ENCODE measurements around the gene THAP10.
"Not testable (repeated sequence)": the region's sequence is repeated elsewhere in the genome, so short reads cannot be mapped to it uniquely, and the experiment has no call there.

Gene THAP10

DNA sequence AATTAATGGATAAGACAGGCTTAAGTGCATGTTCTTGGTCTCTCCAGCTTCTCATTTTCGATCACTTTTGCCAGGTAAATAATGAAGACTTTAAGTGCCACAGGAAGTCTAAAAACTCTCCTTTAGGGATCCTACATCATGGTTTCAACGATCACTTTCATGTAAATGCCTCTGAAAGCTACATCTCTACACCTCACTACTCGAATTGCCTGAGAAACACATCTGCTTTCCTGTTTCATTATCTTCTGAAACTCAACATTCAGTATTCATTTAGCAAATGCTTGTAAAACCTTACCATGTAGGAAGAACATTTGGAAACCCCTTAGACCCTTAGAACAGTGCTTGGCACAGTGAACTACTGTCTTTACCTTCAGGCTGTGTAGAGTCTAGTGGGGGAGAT, 16.2 kb downstream of the THAP10 start:
- no peak for DNase-seq

DNA sequence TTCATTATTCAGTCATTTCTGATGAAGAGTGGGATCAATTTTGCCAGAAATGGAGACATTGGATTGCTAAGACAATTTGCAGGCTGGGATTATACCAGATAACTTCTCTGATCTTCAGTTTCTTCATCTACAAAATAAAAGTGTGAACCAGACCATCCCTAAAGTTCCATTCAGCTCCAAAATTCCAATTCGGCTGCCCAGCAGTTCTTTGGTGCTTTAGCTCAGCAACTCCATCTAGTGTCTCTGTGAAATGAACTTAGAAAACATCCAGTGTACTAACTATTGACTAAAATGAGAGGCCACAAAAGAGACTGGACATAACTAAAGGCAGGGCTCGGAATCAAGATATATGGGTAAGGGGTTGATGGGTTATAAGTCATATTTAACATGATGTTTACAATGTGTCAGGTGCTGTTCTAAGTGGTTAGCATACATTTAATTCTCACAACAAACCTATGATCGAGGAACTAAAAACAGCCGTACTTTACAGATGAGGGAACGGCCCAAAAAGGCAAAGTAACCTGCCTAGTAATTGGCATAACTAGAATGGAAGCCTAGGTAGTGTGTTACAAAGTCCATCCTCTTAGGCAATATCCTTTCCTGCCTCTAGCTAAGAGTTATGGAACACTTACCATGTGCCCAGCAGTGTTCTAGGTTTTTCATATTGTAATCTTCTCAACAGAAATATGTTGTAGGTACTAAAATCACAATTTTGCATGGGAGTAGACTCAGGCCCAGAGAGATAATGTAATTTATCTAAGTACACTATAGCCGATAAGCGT, 17.0 kb downstream of the THAP10 start:
- no peak for DNase-seq

DNA sequence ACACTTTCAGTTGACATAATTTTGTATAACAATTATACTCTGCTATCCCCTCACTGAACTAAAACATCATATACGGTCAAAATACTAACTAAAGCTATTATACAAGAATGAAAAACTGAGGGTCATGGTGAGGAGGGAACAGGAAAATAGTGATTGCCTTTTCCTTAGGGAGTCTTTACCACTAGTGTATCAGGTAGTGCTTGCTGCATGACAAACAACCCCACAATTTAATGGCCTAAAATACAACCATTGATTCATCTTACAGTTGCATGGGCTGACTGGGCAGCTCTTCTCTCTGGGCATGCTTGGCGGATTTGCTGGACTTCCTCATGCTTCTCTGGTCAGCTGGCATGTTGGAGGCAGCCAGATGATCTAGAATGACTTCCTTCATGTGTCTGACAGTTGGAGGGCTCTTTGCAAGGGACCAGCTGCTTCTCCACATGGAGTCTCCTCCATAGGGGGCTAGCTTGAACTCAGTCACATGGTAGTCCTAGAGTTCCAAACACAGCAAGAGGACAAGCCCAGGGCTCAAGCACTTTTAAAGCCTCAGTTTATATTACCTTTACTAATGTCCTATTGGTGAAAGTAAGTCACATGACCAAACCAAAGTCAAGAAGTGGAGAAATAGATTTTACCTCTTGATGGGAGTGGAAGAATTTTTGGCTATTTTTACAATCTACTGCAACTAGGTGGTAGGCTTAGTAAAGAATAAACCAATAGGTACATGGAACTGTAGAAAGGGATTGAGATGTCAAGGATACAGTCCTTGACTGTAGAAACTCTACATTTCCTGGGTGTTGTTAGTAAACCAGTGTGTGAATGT, 18.8 kb downstream of the THAP10 start:
- no peak for DNase-seq

DNA sequence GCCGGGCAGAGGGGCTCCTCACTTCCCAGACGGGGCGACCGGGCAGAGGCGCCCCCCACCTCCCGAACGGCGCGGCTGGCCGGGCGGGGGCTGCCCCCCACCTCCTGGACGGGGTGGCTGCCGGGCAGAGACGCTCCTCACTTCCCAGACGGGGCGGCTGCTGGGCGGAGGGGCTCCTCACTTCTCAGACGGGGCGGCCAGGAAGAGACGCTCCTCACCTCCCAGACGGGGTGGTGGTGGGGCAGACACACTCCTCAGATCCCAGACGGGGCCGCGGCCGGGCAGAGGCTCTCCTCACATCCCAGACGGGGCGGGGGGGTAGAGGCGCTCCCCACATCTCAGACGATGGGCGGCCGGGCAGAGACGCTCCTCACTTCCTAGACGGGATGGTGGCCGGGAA, 20.7 kb downstream of the THAP10 start:
- DNase-seq = not testable (repeated sequence)

DNA sequence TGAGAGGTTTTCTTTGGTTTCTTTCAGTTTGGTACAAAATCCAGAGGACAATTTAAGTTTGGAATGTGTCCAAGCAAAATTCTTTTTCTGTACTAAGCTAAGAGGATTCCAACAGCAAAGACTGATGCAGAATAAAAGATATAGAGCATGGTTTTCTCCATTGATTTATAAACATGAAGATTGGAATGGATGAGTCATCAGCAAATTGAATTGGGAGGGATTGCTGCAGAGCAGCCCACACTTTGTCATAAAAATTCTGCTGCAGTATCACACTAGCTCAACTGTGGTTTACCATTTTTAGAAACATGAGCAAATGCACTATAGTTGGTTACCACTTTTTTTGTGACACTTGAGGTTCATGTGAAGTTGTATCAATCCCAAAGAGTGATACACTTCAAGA, 22.2 kb downstream of the THAP10 start:
- peak; percentile 79 for DNase-seq

DNA sequence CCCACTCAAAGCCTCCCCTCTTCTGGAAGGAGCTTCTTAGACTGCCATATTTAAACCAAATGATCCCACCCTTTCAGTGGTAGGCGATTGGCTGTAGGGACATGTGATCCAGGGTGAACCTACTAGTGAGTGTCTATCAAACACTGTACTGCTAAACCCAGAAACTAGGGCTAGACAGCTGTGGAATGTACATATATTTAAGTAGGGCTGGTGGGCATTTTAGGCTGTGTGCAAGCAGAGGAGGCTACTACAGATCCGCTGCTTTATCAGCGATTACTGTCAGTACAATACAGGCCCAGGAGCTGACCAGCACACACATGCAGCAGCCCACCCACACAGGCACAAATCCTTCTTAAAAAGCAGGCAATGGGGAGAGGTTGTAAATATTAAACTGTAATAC, 22.9 kb downstream of the THAP10 start:
- no peak for DNase-seq

DNA sequence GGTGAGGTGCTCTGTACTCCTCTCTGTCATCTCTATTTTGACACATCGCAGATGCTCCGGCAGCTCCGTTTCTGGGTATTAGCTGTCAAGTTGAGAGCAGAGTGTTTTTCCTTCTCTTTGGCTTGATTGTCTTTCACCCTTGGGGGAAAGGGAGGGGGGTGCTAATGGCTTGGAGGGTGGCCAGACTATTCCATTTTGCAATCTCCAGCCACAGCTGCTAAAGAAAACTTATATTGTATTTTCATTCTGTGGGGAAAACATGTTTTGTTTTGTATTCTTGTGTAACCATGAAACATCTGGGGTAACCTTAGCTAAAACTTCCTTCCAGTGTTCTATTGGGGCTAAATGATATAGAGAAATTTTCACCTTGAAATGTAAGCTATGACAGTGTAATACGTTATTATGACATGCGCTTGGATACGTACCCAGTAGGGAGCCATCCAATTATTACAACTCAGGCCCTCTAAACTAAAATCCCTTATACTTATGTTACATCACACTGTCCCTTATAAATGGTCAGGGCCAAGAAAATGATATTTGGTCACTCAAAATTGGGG, 24.2 kb downstream of the THAP10 start:
- DNase-seq = peak; percentile 48

DNA sequence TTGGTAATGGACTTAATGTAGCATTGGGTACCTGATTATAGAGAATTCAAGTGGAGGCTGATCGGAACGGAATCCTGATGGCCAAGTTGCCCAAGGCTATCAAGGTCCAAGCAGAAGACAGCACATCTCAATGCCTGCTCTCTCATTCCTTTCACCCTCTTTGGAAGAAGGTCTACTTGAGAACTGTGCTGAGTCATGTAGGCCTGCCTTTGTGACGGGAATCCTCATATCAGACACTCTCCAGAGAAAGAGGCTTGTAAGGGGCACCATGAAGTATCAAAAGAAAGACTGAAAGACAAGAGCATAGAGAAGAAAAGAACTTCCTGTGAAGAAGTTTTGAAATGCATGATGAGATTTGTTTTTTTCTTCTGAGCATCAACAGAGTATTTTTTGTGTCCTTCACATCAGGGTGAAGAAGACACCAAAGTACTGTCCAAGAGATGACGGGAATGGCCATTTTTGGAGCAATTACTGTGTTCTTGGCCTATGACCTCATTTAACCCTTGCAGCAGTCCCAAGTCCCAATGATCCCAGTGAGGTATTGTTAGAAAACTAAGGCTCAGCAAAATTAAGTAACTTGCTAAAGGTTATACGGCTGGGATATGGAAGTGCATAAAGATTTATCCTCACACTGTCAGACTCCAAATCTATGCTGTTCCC, 25.1 kb downstream of the THAP10 start:
- no peak for DNase-seq

DNA sequence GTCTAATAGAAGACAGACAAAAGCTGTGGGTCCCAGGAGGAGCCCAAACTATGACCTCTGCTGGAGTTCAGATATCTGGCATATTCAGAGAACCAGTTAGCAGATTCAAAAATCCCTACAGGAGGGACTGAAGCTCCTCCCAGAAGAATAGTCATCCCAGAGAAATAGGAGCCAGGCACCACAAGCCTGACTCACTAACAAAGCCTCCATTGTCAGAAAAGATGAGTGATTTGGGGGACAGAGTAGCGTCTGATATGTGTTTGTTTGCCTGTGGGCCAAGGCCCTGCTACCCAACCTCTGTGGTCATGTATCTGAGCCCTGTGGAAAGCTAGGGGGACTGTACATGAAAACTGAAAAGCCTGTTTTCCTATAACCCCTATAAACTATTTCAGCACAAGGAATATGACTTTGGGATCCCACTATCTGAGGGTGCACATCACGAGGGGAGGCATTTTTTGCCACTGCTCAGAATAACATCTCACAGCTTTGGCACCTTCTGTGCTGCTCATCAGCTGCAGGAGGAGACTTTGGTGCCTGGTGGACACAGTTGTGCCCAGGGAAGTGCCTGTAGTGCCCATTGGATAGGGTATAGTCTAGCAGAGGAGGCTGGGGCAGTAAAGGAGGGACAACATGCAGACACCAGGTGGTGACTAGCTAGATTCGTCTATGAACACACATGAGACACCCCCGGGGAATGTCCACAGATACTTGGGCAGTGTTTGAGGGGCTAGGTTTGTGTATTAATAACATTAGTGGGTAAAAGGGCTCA, 28.6 kb downstream of the THAP10 start:
- DNase-seq = no peak

DNA sequence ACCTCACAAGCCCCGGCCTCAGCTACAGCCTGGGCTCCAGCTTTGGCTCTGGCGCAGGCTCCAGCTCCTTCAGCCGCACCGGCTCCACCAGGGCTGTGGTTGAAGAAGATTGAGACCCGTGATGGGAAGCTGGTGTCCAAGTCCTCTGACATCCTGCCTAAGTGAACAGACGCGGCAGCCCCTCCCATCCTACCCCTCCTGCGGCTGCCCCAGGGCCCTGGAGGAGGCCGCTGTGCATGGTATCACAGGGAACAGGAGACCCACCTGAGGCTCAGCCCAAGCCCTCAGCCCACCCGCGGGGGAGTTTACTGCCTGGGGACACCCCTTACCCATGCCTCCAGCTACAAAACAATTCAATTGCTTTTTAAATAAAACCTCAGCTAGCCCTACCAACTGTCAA, 32.2 kb downstream of the THAP10 start:
- no peak for DNase-seq

DNA sequence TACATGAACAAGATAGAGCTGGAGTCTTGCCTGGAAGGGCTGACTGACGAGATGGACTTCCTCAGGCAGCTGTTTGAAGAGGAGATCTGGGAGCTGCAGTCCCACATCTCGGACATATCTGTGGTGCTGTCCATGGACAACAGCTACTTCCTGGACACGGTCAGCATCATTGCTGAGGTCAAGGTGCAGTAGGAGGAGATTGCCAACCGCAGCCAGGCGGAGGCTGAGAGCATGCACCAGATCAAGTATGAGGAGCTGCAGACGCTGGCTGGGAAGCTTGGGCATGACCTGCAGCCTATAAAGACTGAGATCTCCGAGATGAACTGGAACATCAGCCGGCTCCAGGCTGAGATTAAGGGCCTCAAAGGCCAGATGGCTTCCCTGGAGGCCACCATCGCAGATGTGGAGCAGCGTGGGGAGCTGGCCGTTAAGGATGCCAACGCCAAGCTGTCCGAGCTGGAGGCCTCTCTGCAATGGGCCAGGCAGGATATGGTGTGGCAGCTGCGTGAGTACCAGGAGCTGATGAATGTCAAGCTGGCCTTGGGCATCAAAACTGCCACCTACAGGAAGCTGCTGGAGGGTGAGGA, 32.8 kb downstream of the THAP10 start:
- DNase-seq = no peak

DNA sequence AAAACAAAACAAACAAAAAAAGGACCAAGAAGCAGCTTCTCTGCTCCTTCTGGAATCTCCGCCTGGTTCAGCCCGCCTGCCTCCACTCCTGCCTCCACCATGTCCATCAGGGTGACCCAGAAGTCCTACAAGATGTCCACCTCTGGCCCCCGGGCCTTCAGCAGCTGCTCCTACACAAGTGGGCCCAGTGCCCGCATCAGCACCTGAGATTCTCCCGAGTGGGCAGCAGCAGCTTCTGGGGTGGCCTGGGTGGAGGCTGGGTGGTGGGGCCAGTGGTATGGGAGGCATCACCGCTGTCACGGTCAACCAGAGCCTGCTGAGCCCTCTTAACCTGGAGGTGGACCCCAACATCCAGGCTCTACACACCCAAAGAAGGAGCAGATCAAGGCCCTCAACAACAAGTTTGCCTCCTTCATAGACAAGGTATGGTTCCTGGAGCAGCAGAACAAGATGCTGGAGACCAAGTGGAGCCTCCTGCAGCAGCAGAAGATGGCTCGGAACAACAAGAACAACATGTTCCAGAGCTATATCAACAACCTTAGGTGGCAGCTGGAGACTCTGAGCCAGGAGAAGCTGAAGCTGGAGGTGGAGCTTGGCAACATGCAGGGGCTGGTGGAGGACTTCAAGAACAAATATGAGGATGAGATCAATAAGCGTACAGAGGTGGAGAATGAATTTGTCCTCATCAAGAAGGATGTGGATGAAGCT, 33.5 kb downstream of the THAP10 start:
- not testable (repeated sequence) for DNase-seq

DNA sequence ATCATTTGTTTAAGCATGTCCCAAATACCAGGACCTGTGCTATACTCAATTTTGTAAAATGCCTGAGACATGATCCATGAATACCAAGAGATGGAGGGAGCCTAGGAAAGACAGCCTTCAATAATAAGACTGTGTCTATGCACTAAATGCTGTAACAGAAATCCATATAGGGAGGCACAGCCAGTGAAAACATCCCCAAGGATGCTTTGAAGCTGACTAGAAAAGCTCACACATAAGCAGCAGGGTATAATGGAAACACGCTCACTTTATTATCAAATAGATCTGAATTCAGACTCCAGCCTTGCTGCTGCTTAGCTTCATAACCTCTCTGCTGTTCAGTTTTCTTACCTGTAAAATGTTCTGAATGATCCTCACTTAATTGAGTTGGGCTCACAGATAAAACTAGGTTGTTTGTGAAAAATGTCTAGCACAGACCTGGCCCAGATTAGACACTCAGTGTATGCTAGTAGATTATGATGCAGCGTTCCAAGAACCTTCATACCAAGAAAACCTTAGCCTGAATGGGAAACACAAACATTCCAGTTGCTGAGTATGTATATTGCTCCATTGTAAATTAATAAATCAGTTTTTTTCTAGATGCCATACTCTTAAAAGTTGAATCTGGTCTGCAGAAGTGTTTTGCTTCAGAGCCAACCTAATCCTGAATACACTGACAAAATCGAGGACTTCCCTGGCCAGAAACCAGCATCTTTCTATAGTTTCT, 34.5 kb downstream of the THAP10 start:
- DNase-seq = no peak

DNA sequence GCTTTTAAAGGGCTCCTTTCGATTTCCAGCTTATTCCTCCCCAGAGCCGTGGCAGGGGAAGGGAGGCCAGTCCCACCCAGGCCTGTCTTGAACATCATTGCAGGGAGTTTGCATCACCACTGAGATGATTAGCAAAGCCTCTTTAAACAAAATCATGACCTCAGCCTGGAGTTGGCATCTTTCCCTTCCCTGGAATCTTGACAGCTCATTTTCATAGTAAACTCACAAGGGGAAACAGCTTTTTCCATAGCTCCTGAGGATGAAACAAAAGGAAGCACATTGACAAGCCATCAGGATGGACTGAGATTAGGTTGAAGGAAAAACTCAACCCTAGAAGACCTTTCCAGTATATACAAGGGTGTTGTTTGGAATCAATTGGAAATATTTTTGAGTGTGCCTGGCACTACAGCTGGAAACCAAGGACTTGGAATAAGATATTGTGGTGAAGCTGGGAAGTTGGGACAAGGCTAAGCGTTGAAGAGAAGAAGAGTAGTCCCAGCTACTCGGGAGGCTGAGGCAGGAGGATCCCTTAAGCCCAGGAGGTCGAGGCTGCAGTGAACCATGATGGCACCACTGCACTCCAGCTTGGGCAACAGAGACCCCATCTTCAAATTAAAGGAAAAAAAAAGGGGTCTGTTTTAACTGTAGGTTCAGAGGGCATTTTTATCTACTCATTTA, 35.2 kb downstream of the THAP10 start:
- DNase-seq = no peak

DNA sequence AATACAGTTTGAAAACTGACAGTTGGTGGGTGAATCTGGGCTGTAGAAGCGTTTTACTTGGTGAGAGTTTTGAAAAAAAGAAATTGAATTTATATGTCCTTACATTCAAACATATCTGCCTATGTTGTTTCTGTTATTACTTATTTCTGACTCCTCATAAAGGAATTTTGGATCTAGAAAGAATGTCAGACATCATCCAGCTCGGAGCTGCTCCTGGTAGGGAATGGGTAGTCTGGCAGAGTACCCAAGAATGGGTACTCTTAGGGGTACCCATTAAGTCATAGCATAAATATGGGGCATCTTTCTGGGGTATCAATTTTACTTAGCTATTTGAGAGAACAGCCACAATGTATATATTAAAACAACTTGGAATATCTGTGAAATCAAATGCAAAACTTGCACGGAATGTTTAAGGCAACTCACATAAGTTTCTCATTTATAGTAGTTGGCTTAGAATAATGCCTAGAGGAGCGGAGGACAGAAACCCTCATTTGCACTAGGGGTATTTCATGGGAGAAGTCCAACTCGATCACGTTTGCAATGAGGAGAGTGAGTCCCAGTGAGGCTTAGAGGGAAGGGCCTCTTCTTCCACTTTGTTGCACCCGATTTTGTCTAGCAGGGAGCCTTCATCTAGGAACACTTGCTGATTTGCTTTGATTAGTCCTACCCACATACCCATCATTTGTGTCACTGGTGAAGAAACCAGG, 35.9 kb downstream of the THAP10 start:
- DNase-seq = no peak

DNA sequence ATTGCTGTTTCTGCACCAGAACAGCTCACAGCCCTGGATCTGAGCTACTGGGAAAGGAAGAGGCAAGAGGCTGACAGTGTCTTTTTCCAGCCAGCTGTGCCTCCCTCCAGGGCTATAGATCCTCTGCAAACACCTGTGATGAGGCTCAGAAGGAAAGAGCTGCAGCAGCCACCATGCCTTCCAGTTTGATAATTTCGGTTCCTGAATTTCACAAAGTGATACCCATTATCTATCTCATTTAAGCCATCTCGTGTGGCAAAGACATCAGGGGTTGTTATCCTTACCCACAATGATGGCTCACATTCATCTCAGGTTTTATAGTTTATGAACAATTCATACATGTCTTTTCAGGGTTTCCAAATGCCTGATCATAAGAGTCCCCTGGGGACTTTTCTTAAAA, 36.5 kb downstream of the THAP10 start:
- DNase-seq = peak; percentile 14

DNA sequence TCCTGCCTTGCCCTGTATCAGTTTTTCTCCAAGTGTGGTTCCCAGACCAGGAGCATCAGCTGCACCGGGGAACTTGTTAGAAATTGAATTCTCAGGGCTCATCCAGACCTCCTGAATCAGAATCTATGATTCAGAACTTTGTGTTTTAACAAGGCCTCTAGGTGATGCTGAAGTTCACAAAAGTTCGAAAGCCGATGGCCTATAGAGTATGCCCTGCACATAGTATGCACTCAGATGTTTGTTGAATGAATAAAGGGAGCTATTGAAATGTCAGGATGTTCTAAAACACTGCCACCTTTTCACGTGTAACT, 37.6 kb downstream of the THAP10 start:
- no peak for DNase-seq

DNA sequence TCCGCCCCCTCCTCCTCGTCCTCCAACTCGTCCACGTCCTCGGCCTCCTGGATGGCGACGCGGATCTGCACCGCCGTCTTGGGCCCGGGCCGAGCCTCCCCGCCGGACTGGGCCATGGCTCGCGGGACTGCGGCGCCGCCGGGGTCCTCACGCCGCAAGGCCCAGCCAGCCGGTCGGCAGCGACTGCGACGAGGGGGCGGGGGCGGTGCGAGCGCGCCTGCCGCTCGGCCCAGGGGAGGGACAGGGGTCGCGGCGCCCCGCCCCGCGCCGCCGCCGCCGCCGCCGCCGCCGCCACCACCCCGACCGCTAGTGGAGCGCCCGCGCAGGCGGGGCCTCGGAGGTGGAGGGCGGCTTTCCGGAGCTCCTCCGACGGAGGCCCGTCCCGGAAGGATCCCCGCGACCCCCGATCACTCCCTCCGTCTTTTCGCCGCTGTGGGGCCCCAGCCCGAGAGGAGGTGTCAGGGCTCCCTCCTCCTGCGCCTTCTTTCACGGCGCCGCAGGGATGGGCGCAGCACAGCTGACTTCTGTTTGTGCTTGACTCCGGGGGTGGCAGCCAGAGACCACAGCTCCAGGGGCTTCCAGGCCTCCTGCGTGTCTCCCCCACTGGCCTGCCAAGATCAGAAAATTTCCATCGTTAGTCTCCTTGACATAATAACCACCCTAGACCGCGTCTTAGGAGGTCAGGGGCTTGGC, 38.1 kb downstream of the THAP10 start, which contains the start of gene LARP6:
Gene LARP6 (minus strand): TSS at position 185 of the 693 bp plus-strand sequence. CDS start 69 bp downstream, at position 116.
- no peak for DNase-seq
